ENCODE measurements around the gene PEBP1.

GRCh38 chr12:118166946-118167345, 31.0 kb downstream of the PEBP1 start:
- TF ChIP-seq MAX (IDR thresholded peaks at IDR 0.05; ENCODE audit: low read depth, low read length) (no peak), RBBP5 (conservative IDR thresholded peaks at IDR 0.05) (no peak), LARP7 (IDR thresholded peaks at IDR 0.05) (no peak), USF1 (IDR thresholded peaks at IDR 0.05; ENCODE audit: borderline replicate concordance, extremely low read length, insufficient read depth, low read depth, low read length) (no peak), PML (IDR thresholded peaks at IDR 0.05; ENCODE audit: low read length) (peak; percentile 56; the same call in 1 of the 2 replicates), REST (IDR thresholded peaks at IDR 0.05; ENCODE audit: low read depth, low read length) (no peak)

Data from GM12878 (cell line).